Transverse colon (tissue), 4 donors: ENCODE data around the gene PLXNC1. TPM values are rescaled to one million over a fixed set of nuclear protein-coding genes. Genes with fewer than 3 reads are reported as not detected.
A peak's percentile ranks its signal among the peaks of the same experiment; 100 is the strongest.

Source experiments
- DNase-seq: peaks from one replicate; pipeline ENCODE4 v3.0.0-alpha.2; 2019
- H3K27ac ChIP-seq, 4 donors: fragments of 200-600 bp; sonication (generic); 2 replicates each; pipeline ENCODE4 v1.5.1; 2016 to 2018; ENCODE audit warnings: inconsistent platforms in 4 of 4
- H3K27me3 ChIP-seq: fragments of 200-600 bp; sonication (generic); 2 replicates; pipeline ENCODE4 v1.5.1; 2017; ENCODE audit warnings: inconsistent platforms
- H3K36me3 ChIP-seq, 4 donors: fragments of 200-600 bp; sonication (generic); 2 replicates each; pipeline ENCODE4 v1.5.1; 2017 to 2019; ENCODE audit warnings: inconsistent platforms in 4 of 4
- H3K4me1 ChIP-seq, 4 donors: fragments of 200-600 bp; sonication (generic); 2 replicates each; pipeline ENCODE4 v1.5.1; 2017 to 2020; ENCODE audit warnings: inconsistent platforms in 4 of 4
- H3K4me3 ChIP-seq, 4 donors: fragments of 200-600 bp; sonication (generic); 1 replicate in 1 of 4; 2 replicates in 3 of 4; pipeline versions ENCODE4 v1.5.1 to v1.6.1; 2017 to 2019; ENCODE audit warnings: inconsistent platforms in 4 of 4
- H3K9me3 ChIP-seq, 2 donors: fragments of 200-600 bp; sonication (generic); 2 replicates each; pipeline ENCODE4 v1.5.1; 2017 to 2019; ENCODE audit warnings: inconsistent platforms in 2 of 2
- CTCF ChIP-seq, 5 experiments: fragments of 200-600 bp in 3 of 5; fragments of 450-650 bp in 2 of 5; sonication (generic) in 3 of 5; IDR thresholded peaks; 1 replicate in 2 of 5; 2 replicates in 3 of 5; pipeline ENCODE4 v1.5.1; 2016 to 2017; ENCODE audit warnings: antibody characterized with exemption in 5 of 5, inconsistent platforms in 3 of 5, mild to moderate bottlenecking in 2 of 5, moderate library complexity in 1 of 5
- EP300 ChIP-seq: sonication (generic); formaldehyde crosslinking; IDR thresholded peaks from one replicate; pipeline ENCODE4 v1.6.1; 2017; ENCODE audit warnings: antibody characterized with exemption, low read depth
- POLR2A ChIP-seq: fragments of 450-650 bp; IDR thresholded peaks from one replicate; pipeline ENCODE4 v1.6.1; 2016; ENCODE audit warnings: antibody characterized with exemption, mild to moderate bottlenecking, moderate library complexity
- POLR2AphosphoS5 ChIP-seq, 3 donors: sonication (generic); formaldehyde crosslinking; IDR thresholded peaks; one replicate each; pipeline ENCODE4 v1.6.1; 2016; ENCODE audit warnings: antibody characterized with exemption in 3 of 3
- WGBS, 2 donors: methylation state at CpG; one replicate each; pipeline ENCODE4 v1.1.5; 2018; ENCODE audit warnings: low coverage in 1 of 2; 5-methylcytosine and 5-hydroxymethylcytosine counted together
- in situ Hi-C, 4 donors: fragments of 200-750 bp; cut with MboI; loops; one replicate each; pipeline versions ENCODE4 v1.15.0 to v1.15.1; 2017; ENCODE audit warnings: low sequenced_read_pairs in 3 of 4, low pct_ligation_motif_present in 1 of 4, low pct_unique_long_range_greater_than_20kb in 1 of 4
- intact Hi-C: fragments of 100-400 bp; cut with DNase I; formaldehyde crosslinking; loops from one replicate; pipeline ENCODE4 v1.15.1; 2023; ENCODE audit warnings: low total_unique reads
- total RNA-seq, 4 donors: library from RNA; depleted of rRNA; stranded (reverse); fragments of >200 nt; gene quantifications; one replicate each; pipeline ENCODE4 v1.1.0, GENCODE V29; 2016

The PLXNC1 gene
- total RNA-seq, 4 donors from 2014 or later = 3.3 to 12.7 (median 6.8) TPM

- Histone ChIP-seq H3K4me1 (peaks cover 0 to 48% (median 45%) of the 10 kb centered on the region in 4 donors), H3K36me3 (no peaks in the 10 kb centered on the region), H3K27me3 (peaks cover 45% of the 10 kb centered on the region), H3K4me3 (peak overlapping the region; percentile 17 to 71 (median 50)), H3K27ac (peak overlapping the region in 3 of 4 donors; percentile 5 to 72 (median 36)), H3K9me3 (no peaks in the 10 kb centered on the region)
- no peak for TF ChIP-seq POLR2A
- no peak for TF ChIP-seq POLR2AphosphoS5 (IDR thresholded peaks at IDR 0.05)
- TF ChIP-seq EP300 = no peak
- no peak for TF ChIP-seq CTCF (IDR thresholded peaks at IDR 0.05)
- intact Hi-C loops = no loop called here
- peak; percentile 43 for DNase-seq
- in situ Hi-C loops = no loop called here
- 9% methylated on average over 32 of the region's 33 CpGs; no CpG with 5 or more reads in 1 of the 2 donors for WGBS, 2 donors
Measured at GRCh38 chr12:94150240-94151121, 2.1 kb downstream of the PLXNC1 start.

DNA sequence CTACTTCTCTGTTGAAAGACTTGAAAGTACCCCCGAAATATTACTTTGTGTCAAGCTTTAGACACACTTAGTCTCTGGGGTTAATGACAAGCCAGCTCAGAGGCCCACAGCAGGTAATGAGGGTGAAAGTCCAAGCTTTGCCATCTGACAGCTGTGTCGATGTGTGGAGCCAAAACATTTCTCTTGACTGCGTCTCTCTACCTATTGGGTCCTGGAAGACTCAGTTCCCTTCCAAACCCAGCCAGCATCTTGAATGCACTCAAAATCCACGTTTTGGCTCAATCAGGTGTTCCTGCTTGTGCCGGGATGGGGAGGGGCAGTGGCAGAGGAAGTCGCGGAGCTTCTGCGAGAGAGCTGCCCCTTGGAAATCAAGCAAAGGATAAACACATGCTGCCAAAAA, 3.2 kb downstream of the PLXNC1 start:
- H3K4me3 ChIP-seq = no peak overlapping the region
- TF ChIP-seq EP300 (no peak), POLR2AphosphoS5 (IDR thresholded peaks at IDR 0.05) (no peak)
- intact Hi-C loops (no loop called here), in situ Hi-C loops (no loop called here)
- DNase-seq = peak; percentile 59
- H3K27ac ChIP-seq = peak overlapping the region in 2 of 4 donors; percentile 6 to 72
- H3K9me3 ChIP-seq = no peaks in the 10 kb centered on the region
- H3K4me1 ChIP-seq = peaks cover 0 to 48% (median 45%) of the 10 kb centered on the region in 4 donors
- peaks cover 42% of the 10 kb centered on the region for H3K27me3 ChIP-seq
- WGBS, 2 donors = 34 to 37% methylated on average over 5 to 8 of the region's 8 CpGs
- no peaks in the 10 kb centered on the region for H3K36me3 ChIP-seq

- H3K36me3 ChIP-seq = no peaks in the 10 kb centered on the region
- DNase-seq = no peak
- H3K27ac ChIP-seq = peak overlapping the region in 1 of 4 donors; percentile 14
- peaks cover 0 to 48% (median 43%) of the 10 kb centered on the region in 4 donors for H3K4me1 ChIP-seq
- in situ Hi-C loops (no loop called here), intact Hi-C loops (no loop called here)
- no peak for TF ChIP-seq POLR2AphosphoS5 (IDR thresholded peaks at IDR 0.05)
- no peak for TF ChIP-seq EP300
- no peak for TF ChIP-seq POLR2A
- no peak for TF ChIP-seq CTCF (IDR thresholded peaks at IDR 0.05)
- peaks cover 34% of the 10 kb centered on the region for H3K27me3 ChIP-seq
- 45 to 53% methylated on average over 3 to 5 of the region's 5 CpGs for WGBS, 2 donors
- no peaks in the 10 kb centered on the region for H3K9me3 ChIP-seq
- no peak overlapping the region for H3K4me3 ChIP-seq
Measured at GRCh38 chr12:94152292-94153078, 4.1 kb downstream of the PLXNC1 start.

- intact Hi-C loops = no loop called here
- H3K4me1 ChIP-seq = peaks cover 0 to 10% (median 5%) of the 10 kb centered on the region in 4 donors
- 53 to 57% methylated on average over 1 to 3 of the region's 3 CpGs for WGBS, 2 donors
- H3K27ac ChIP-seq = peak overlapping the region in 1 of 4 donors; percentile 34
- H3K36me3 ChIP-seq = no peaks in the 10 kb centered on the region
- no peaks in the 10 kb centered on the region for H3K9me3 ChIP-seq
- in situ Hi-C loops = no loop called here
- no peak for DNase-seq
- H3K4me3 ChIP-seq = no peak overlapping the region
- H3K27me3 ChIP-seq = no peaks in the 10 kb centered on the region
- no peak for TF ChIP-seq EP300
- no peak for TF ChIP-seq POLR2A
- no peak for TF ChIP-seq CTCF (IDR thresholded peaks at IDR 0.05)
- no peak for TF ChIP-seq POLR2AphosphoS5 (IDR thresholded peaks at IDR 0.05)
Measured at GRCh38 chr12:94157181-94157580, 8.8 kb downstream of the PLXNC1 start.
